SK-N-MC (cell line): ENCODE data around the gene FAM107B.

ENCODE experiments used
- EZH2 ChIP-seq: fragments of 200-600 bp; sonication (generic); IDR thresholded peaks from one replicate; pipeline ENCODE4 v1.6.1; 2017; ENCODE audit warnings: antibody characterized with exemption
- FOXP2 ChIP-seq: optimal IDR thresholded peaks from 2 replicates; pipeline ENCODE3; 2011; ENCODE audit warnings: mild to moderate bottlenecking, moderate library complexity; ENCODE audit not compliant: insufficient read depth; ENCODE audit errors: extremely low read length, control extremely low read depth
- POLR2AphosphoS5 ChIP-seq: IDR thresholded peaks from 2 replicates; pipeline ENCODE4 v1.6.1; 2012; ENCODE audit warnings: mild to moderate bottlenecking, low read depth, low read length, borderline replicate concordance

- TF ChIP-seq EZH2 (no peak), POLR2AphosphoS5 (no peak), FOXP2 (no peak)
Measured at GRCh38 chr10:14723052-14723689, 51.5 kb downstream of the FAM107B start.
